OCI-LY7 (cell line): Measurements from ENCODE around the gene ARHGEF40. TPM values are rescaled to one million over a fixed set of nuclear protein-coding genes. Genes with fewer than 3 reads are reported as not detected.

Experiments used
- BruUV-seq: library from RNA; stranded (reverse); fragments of 400-500 nt; replicated peaks from 2 replicates; lab custom pipeline; 2021; lab: Mats Ljungman, UMichigan
- CTCF ChIA-PET: fragments of 300-600 bp; sonication (Branson Sonifier 250); formaldehyde crosslinking; loops from one replicate; lab custom pipeline; 2022; ENCODE audit warnings: antibody characterized with exemption; ENCODE audit not compliant: unreplicated experiment; lab: Charles Lee
- POLR2A ChIA-PET: fragments of 300-600 bp; sonication (Branson Sonifier 250); formaldehyde crosslinking; loops from one replicate; lab custom pipeline; 2022; ENCODE audit warnings: antibody characterized with exemption; lab: Charles Lee
- DNase-seq: peaks from one replicate; pipeline ENCODE4 v3.0.0-alpha.2; 2015; ENCODE audit warnings: low spot score
- H2AFZ ChIP-seq: fragments of 200-600 bp; sonication (generic), shearing (Covaris generic); 2 replicates; pipeline ENCODE4 v1.6.1; 2014; ENCODE audit warnings: mild to moderate bottlenecking, antibody characterized with exemption, low read length, moderate library complexity
- H3K27ac ChIP-seq: fragments of 200-600 bp; sonication (generic); 2 replicates; pipeline ENCODE4 v1.5.1; 2014; ENCODE audit warnings: mixed run types, low read depth, mild to moderate bottlenecking, moderate library complexity, low read length, inconsistent platforms; ENCODE audit not compliant: poor library complexity, severe bottlenecking
- H3K36me3 ChIP-seq: fragments of 200-600 bp; sonication (generic); 2 replicates; pipeline ENCODE4 v1.6.1; 2014; ENCODE audit warnings: mild to moderate bottlenecking, antibody characterized with exemption, low read length, moderate library complexity, mixed read lengths; ENCODE audit not compliant: insufficient read depth
- H3K4me1 ChIP-seq: fragments of 200-600 bp; sonication (generic); 2 replicates; pipeline ENCODE4 v1.5.1; 2014; ENCODE audit warnings: mild to moderate bottlenecking, low read length; ENCODE audit not compliant: insufficient read depth, poor library complexity, severe bottlenecking
- H3K4me2 ChIP-seq: fragments of 200-600 bp; sonication (generic); 2 replicates; pipeline ENCODE4 v1.6.1; 2014; ENCODE audit warnings: mild to moderate bottlenecking, low read length
- H3K4me3 ChIP-seq: fragments of 200-600 bp; sonication (generic); 2 replicates; pipeline ENCODE4 v1.5.1; 2014; ENCODE audit warnings: mild to moderate bottlenecking, low read depth, low read length; ENCODE audit not compliant: poor library complexity, severe bottlenecking
- H3K79me2 ChIP-seq: fragments of 200-600 bp; sonication (generic); 2 replicates; pipeline ENCODE4 v1.6.1; 2016; ENCODE audit warnings: low read depth, mild to moderate bottlenecking, low read length, moderate library complexity, mixed read lengths; ENCODE audit not compliant: insufficient read depth
- H3K9me2 ChIP-seq: fragments of 200-600 bp; sonication (generic); 2 replicates; pipeline ENCODE4 v1.6.1; 2016; ENCODE audit warnings: mild to moderate bottlenecking, low read length, mixed read lengths; ENCODE audit not compliant: insufficient read depth
- H3K9me3 ChIP-seq: fragments of 200-600 bp; sonication (generic); 2 replicates; pipeline ENCODE4 v1.6.1; 2014; ENCODE audit warnings: mild to moderate bottlenecking, mixed run types, low read length, mixed read lengths
- H4K20me1 ChIP-seq: fragments of 200-600 bp; sonication (generic); 2 replicates; pipeline ENCODE4 v1.6.1; 2014; ENCODE audit warnings: mild to moderate bottlenecking, antibody characterized with exemption, low read length, moderate library complexity, mixed read lengths; ENCODE audit not compliant: insufficient read depth
- CTCF ChIP-seq: fragments of 200-600 bp; sonication (generic); conservative IDR thresholded peaks from 2 replicates; pipeline ENCODE4 v1.5.1; 2014; ENCODE audit warnings: mild to moderate bottlenecking, antibody characterized with exemption, low read length, moderate library complexity, mixed read lengths
- EZH2phosphoT487 ChIP-seq: fragments of 200-600 bp; sonication (generic); IDR thresholded peaks from 2 replicates; pipeline ENCODE4 v1.6.1; 2018; ENCODE audit warnings: low read depth, borderline replicate concordance, mild to moderate bottlenecking, mixed run types, antibody characterized with exemption, low read length, moderate library complexity, mixed read lengths
- intact Hi-C: fragments of 100-400 bp; cut with micrococcal nuclease; formaldehyde crosslinking; loops from one replicate; pipeline ENCODE4 v1.10.0; 2022; ENCODE audit not compliant: unreplicated experiment
- total RNA-seq, 2 experiments: library from RNA; depleted of rRNA in 1 of 2; stranded (reverse); fragments of >200 nt in 1 of 2; shearing (Covaris generic) in 1 of 2; gene quantifications; 2 replicates each; pipeline ENCODE4 v1.2.3, GENCODE V29; 2014 to 2022

ARHGEF40 gene
- total RNA-seq, 2 experiments from 2014 or later = 1.3 to 2.0 TPM

GRCh38 chr14:21092273-21093011 is 22.3 kb downstream of the ARHGEF40 start:
- Histone ChIP-seq H3K27ac (no peak overlapping the region), H3K79me2 (no peaks in the 10 kb centered on the region), H3K4me1 (peaks cover 20% of the 10 kb centered on the region), H3K9me2 (no peaks in the 10 kb centered on the region), H2AFZ (no peak overlapping the region), H3K4me2 (no peak overlapping the region), H4K20me1 (no peaks in the 10 kb centered on the region; the same call in 1 of the 2 replicates), H3K36me3 (no peaks in the 10 kb centered on the region), H3K9me3 (no peaks in the 10 kb centered on the region), H3K4me3 (no peak overlapping the region)
- intact Hi-C loops = loop anchor here (1.0 kb wide), 3 partner anchors 12 to 78 kb away; no protein-coding TSS in a partner anchor
- ChIA-PET POLR2A (interaction anchor here (0.8 kb wide), 1 partner anchor 78 kb away, joined by 3 read pairs; no protein-coding TSS in a partner anchor), CTCF (interaction anchor here (1.0 to 1.8 kb wide), 5 partner anchors 11 to 77 kb away, joined by 5 to 7 read pairs (median 5); no protein-coding TSS in a partner anchor)
- TF ChIP-seq EZH2phosphoT487 = no peak
- TF ChIP-seq CTCF = peak; percentile 96
- no TSS peak for BruUV-seq
- peak; percentile 88 for DNase-seq

GRCh38 chr14:21093018-21093417 is 22.9 kb downstream of the ARHGEF40 start:
- Histone ChIP-seq H3K79me2 (no peaks in the 10 kb centered on the region), H3K27ac (no peak overlapping the region), H3K9me2 (no peaks in the 10 kb centered on the region), H3K4me2 (no peak overlapping the region), H3K4me1 (peaks cover 18% of the 10 kb centered on the region), H3K9me3 (no peaks in the 10 kb centered on the region), H3K36me3 (no peaks in the 10 kb centered on the region), H3K4me3 (no peak overlapping the region), H4K20me1 (no peaks in the 10 kb centered on the region; the same call in 1 of the 2 replicates), H2AFZ (no peak overlapping the region)
- DNase-seq = no peak
- ChIA-PET CTCF (interaction anchor here (1.0 to 1.8 kb wide), 5 partner anchors 11 to 78 kb away, joined by 5 to 7 read pairs (median 5); no protein-coding TSS in a partner anchor), POLR2A (no interaction called here)
- intact Hi-C loops = no loop called here
- TF ChIP-seq EZH2phosphoT487 (no peak), CTCF (no peak)
- BruUV-seq = no TSS peak
